Cardiac septum (tissue), 1 donor: ENCODE measurements around the gene EPHA8. TPM values are rescaled to one million over a fixed set of nuclear protein-coding genes. Genes with fewer than 3 reads are reported as not detected.

Experiments
- DNase-seq: peaks from one replicate; pipeline ENCODE4 v3.0.0-alpha.2; 2020; ENCODE audit warnings: low spot score
- intact Hi-C: fragments of 100-400 bp; cut with DNase I; formaldehyde crosslinking; loops from one replicate; pipeline ENCODE4 v1.14.0; 2022
- total RNA-seq: library from RNA; stranded (reverse); fragmentation: NEBNext Ultra II Directional; extraction: Animal tissue kit (Norgen Biotek cat#: 25700); gene quantifications from one replicate; pipeline ENCODE4 v1.2.1, GENCODE V29; 2021
- donor health status: DM: no; HTN: no; CAD: no.

EPHA8 gene
- total RNA-seq, 1 donor from 2014 or later, result not detected

DNA sequence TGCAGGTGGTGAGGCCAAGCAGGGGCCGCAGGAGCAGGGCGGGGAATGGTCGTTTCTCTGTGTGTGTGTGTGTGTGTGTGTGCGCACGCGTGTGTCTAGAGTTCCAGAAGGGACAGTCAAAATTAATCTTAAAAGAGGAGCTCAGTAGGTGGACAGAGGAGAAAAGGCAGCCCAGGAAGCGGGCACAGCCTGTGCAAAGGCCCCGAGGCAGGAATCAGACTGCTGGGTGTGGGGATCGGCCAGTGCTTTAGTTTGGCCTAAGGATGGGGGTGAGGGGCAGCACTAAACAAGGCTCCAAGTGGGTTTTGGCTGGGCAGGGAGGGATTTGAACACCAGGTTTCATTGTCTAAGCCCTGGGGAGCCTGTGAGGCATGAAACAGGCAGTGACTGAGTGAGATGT, 21.7 kb downstream of the EPHA8 start:
- intact Hi-C loops, result no loop called here
- no peak for DNase-seq

DNA sequence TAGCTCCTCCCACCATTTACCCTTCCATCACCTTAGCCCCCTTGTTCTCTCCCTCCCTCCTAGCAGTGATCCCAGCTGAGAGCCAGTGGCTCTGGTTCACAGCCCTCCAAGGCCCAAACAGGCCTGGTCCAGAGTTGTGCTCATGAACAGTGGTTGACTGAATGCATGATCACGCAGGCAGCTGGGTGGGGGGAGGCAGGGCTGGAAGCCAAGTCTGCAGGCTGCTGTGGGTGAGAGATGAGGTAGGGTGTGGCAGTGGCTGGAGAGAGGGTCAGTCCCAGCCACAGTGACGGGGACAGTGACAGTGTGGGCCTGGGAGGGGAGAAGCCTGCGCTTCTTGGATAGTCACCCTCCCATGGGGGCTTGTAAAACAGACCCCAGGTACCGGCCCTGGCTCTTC, 22.2 kb downstream of the EPHA8 start:
- intact Hi-C loops, result no loop called here
- no peak for DNase-seq

GRCh38 chr1:22586356-22587130, 23.3 kb downstream of the EPHA8 start:
- intact Hi-C loops, result no loop called here
- no peak for DNase-seq

- intact Hi-C loops, result no loop called here
- no peak for DNase-seq
Observed at GRCh38 chr1:22587247-22587646, 24.0 kb downstream of the EPHA8 start.

GRCh38 chr1:22588899-22589422, 25.7 kb downstream of the EPHA8 start:
- no peak for DNase-seq
- intact Hi-C loops, result no loop called here

- no peak for DNase-seq
- intact Hi-C loops, result no loop called here
Observed at GRCh38 chr1:22591576-22591975, 28.3 kb downstream of the EPHA8 start.

DNA sequence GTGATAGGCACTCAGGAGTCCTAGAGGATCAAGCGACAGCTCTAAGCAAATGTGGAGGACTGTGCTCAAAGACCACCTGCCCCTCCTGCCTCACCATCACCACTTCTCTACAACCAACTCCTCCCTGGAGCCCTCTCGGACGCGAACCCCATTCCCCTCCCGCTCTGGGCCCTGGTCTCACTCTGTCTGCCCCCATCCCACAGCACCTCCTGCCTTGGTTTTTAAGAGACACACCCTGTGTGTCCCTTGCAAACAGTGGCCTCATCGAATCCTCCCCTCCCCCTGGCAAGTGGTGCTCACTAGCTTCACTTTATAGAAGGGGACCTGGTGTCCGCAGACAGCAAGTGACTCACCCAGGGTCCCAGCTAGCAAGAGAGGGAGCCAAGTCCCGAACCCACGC, 28.8 kb downstream of the EPHA8 start:
- intact Hi-C loops, result no loop called here
- DNase-seq, result no peak

- intact Hi-C loops, result no loop called here
- DNase-seq, result no peak
Observed at GRCh38 chr1:22592919-22593790, 29.9 kb downstream of the EPHA8 start.

DNA sequence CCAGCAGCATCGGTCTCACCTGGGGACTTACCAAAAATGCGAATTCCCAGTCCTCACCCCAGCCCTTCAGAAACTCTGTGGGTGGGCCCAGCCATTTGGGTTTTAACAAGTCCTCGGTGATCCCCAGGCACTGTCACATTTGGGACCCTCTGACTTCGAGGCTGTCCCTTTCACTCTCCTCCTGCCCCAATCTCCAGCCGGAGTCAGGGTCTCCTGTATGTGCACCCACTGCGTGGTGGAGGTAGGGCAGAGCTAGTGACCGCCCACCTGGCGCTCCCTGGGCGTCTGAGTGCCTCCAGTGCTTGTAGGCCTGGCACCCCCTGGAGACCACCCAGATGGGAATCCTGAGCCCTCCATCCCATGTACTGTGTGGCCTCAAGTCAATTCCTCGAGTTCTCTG, 31.1 kb downstream of the EPHA8 start:
- no peak for DNase-seq
- intact Hi-C loops, result no loop called here

DNA sequence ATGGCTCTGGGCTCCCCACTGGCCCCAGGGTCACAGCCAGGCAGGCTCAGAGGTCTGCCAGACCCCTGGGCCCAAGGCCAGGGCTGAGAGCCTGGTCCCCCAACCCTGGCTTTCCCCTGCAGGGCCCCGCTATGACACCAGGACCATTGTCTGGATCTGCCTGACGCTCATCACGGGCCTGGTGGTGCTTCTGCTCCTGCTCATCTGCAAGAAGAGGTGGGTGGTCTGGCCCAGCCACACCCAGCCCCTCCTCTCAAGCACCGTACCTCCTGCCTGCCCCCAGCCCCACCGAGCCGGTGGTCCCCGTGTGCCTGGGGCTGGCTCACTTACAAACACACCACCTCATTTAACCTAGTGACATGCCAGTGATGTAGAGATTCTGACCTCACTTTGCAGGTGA, 31.8 kb downstream of the EPHA8 start:
- no peak for DNase-seq
- intact Hi-C loops, result no loop called here

DNA sequence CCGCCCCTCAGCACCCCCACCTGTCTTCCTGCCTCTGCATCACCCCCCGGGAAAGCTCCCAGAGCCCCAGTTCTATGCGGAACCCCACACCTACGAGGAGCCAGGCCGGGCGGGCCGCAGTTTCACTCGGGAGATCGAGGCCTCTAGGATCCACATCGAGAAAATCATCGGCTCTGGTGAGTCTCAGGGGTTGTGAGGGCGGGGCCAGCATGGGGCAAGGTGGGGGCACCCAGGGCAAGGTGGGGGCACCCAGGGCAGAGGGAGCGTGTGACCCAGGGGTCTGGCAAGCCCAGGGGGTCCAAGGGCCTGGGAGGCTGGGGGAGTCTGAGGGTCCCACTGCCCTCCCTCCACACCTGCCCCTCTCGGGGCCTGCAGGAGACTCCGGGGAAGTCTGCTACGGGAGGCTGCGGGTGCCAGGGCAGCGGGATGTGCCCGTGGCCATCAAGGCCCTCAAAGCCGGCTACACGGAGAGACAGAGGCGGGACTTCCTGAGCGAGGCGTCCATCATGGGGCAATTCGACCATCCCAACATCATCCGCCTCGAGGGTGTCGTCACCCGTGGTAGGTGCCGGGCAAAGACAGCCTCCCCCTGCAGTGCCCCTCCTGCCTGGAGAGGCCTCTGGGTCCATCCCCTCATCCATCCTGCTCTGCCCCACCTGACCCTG, 34.1 kb downstream of the EPHA8 start:
- DNase-seq, result no peak

DNA sequence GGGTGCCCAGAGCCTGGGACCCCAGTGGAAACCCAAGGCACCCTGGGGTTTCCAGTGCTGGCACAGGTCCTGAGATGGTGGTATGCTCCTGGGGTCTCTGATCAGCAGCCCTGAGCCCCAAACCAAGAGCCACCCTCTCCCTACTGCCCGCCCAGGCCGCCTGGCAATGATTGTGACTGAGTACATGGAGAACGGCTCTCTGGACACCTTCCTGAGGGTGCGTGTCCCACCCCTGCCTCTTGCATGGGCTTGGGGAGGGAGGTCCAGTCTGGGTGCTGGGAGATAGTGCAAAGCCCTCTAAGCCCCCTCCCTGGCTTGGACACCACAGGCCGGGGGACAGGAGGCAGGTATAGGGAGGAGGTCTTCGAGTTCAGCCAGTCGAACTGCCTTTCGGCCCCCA, 34.7 kb downstream of the EPHA8 start:
- intact Hi-C loops, result no loop called here
- DNase-seq, result no peak

More for the DNA sequence above, 34.1 kb downstream of the EPHA8 start:
- intact Hi-C loops, result no loop called here

GRCh38 chr1:22598736-22599135, 35.4 kb downstream of the EPHA8 start:
- intact Hi-C loops, result no loop called here
- DNase-seq, result no peak

- intact Hi-C loops, result no loop called here
- DNase-seq, result no peak
Observed at GRCh38 chr1:22600071-22600816, 37.0 kb downstream of the EPHA8 start.

DNA sequence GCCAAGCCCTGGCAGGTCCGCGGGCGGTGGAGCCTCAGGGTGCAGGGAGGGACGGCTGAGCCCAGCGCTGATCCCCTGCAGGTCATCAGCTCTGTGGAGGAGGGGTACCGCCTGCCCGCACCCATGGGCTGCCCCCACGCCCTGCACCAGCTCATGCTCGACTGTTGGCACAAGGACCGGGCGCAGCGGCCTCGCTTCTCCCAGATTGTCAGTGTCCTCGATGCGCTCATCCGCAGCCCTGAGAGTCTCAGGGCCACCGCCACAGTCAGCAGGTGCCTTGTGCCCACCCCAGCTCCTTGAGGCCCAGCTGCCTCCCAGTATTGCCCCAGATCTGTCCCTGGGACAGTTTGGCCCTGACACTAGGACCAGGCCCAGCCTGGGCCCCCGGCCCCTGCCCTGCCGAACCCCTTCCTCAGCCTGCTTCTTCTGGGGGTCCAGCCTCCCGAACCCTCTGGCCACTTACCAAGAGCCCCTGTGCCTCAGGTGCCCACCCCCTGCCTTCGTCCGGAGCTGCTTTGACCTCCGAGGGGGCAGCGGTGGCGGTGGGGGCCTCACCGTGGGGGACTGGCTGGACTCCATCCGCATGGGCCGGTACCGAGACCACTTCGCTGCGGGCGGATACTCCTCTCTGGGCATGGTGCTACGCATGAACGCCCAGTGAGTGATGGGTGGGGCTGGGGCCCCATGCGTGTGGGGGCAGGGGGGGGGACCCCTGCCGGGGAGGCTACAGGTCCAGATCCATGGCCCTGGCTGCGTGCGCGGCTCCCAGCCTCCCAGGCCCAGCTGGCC, 37.7 kb downstream of the EPHA8 start:
- intact Hi-C loops, result no loop called here
- DNase-seq, result no peak

DNA sequence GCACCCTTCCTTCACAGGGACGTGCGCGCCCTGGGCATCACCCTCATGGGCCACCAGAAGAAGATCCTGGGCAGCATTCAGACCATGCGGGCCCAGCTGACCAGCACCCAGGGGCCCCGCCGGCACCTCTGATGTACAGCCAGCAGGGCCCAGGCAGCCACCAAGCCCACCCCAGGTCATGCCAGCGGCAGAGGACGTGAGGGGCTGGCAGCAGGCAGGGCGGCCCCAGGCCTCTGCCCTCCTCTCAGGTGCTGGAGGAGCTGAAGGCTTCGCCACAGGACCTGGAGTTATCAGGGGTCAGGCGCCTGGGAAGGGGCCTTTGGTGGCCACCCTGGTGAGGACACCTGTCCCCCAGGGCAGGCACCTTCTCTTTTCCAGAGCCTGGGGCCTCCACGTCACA, 38.3 kb downstream of the EPHA8 start:
- intact Hi-C loops, result no loop called here
- no peak for DNase-seq

DNA sequence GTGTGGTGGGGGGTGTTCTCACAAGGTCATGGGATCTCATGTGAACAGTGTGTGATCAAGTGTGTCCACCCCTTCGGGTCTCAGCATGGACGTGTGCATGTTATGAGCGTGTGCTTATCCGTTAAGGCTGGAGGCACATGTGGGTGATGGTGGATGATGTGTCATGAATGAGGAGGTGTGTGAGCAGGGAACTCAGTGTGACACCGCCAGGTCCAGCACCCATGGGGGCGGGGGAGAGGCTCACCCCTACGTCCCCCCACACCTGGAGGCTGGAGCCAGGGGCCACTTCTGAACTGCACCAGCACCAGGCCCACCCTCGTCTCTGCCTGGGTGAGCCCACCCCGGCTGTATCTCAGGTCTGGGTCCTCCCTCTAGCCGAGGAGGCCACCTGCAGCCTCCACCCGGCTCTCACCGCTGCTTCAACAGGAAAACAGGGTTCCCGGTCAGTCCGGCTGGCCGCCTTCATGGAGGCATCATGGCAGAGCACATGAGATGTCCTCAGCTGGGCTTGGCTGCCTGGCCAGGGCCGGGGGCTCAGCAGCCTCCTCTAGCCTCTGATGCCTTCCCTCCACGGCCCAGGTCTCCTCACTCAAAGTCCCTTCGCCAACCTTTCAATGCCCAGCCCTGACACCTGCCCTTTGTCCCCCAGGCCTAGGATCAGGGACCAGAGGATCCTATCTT, 38.9 kb downstream of the EPHA8 start:
- intact Hi-C loops, result no loop called here
- no peak for DNase-seq

GRCh38 chr1:22606161-22606560, 42.9 kb downstream of the EPHA8 start:
- no peak for DNase-seq
- intact Hi-C loops, result no loop called here
